Breast epithelium (tissue), 4 donors: ENCODE results near the gene C1orf159. TPM values are rescaled to one million over a fixed set of nuclear protein-coding genes. Genes with fewer than 3 reads are reported as not detected.
A peak's percentile ranks its signal among the peaks of the same experiment; 100 is the strongest.

Experiments used
- DNase-seq, 2 donors: peaks; one replicate each; pipeline ENCODE4 v3.0.0-alpha.2; 2019; ENCODE audit warnings: low spot score in 2 of 2
- H3K27ac ChIP-seq, 2 donors: fragments of 200-600 bp; sonication (generic) in 1 of 2; one replicate each; pipeline ENCODE4 v1.5.1; 2016 to 2019; ENCODE audit warnings: mild to moderate bottlenecking in 1 of 2
- H3K27me3 ChIP-seq, 2 donors: fragments of 200-600 bp; sonication (generic) in 1 of 2; one replicate each; pipeline versions ENCODE4 v1.5.1 to v1.6.0; 2017 to 2019; ENCODE audit warnings: control low read depth in 1 of 2, mild to moderate bottlenecking in 1 of 2
- H3K36me3 ChIP-seq: fragments of 200-600 bp; one replicate; pipeline ENCODE4 v1.5.1; 2019
- H3K4me1 ChIP-seq, 2 donors: fragments of 200-600 bp; sonication (generic); one replicate each; pipeline ENCODE4 v1.5.1; 2016 to 2019; ENCODE audit warnings: control low read depth in 1 of 2
- H3K4me3 ChIP-seq, 3 donors: fragments of 200-600 bp; sonication (generic); 1 replicate in 2 of 3; 2 replicates in 1 of 3; pipeline ENCODE4 v1.5.1; 2016 to 2019; ENCODE audit warnings: mild to moderate bottlenecking in 3 of 3, moderate library complexity in 2 of 3
- H3K9me3 ChIP-seq, 2 donors: fragments of 200-600 bp; sonication (generic) in 1 of 2; one replicate each; pipeline ENCODE4 v1.5.1; 2016 to 2019; ENCODE audit warnings: control low read depth in 1 of 2
- CTCF ChIP-seq, 3 donors: fragments of 450-650 bp; IDR thresholded peaks; one replicate each; pipeline ENCODE4 v1.5.1; 2016 to 2017; ENCODE audit warnings: antibody characterized with exemption in 3 of 3, mild to moderate bottlenecking in 3 of 3, moderate library complexity in 3 of 3
- POLR2A ChIP-seq: fragments of 450-650 bp; IDR thresholded peaks from one replicate; pipeline ENCODE4 v1.6.1; 2016; ENCODE audit warnings: antibody characterized with exemption, mild to moderate bottlenecking, moderate library complexity
- POLR2AphosphoS5 ChIP-seq, 3 donors: sonication (generic); formaldehyde crosslinking; IDR thresholded peaks; one replicate each; pipeline ENCODE4 v1.6.1; 2017; ENCODE audit warnings: antibody characterized with exemption in 3 of 3
- intact Hi-C: fragments of 100-400 bp; cut with DNase I; formaldehyde crosslinking; loops from one replicate; pipeline ENCODE4 v1.15.1; 2023; ENCODE audit warnings: low total_unique reads
- total RNA-seq, 3 donors: library from RNA; depleted of rRNA; stranded (reverse); fragments of >200 nt; gene quantifications; one replicate each; pipeline ENCODE4 v1.1.0, GENCODE V29; 2016

The C1orf159 gene
- total RNA-seq, 3 donors from 2014 or later: 6.9 to 24.0 (median 12.5) TPM

GRCh38 chr1:1118011-1118875 is 2.4 kb upstream of the C1orf159 start:
- Histone ChIP-seq H3K36me3 (no peaks in the 10 kb centered on the region), H3K9me3 (peaks cover 5 to 6% of the 10 kb centered on the region in 2 donors), H3K4me3 (no peak overlapping the region), H3K4me1 (peaks cover 2 to 11% of the 10 kb centered on the region in 2 donors), H3K27ac (no peak overlapping the region), H3K27me3 (no peaks in the 10 kb centered on the region)
- DNase-seq: peak in 1 of 2 donors; percentile 54
- TF ChIP-seq CTCF (IDR thresholded peaks at IDR 0.05): no peak
- TF ChIP-seq POLR2AphosphoS5 (IDR thresholded peaks at IDR 0.05): no peak
- intact Hi-C loops: no loop called here

- H3K27me3 ChIP-seq: no peaks in the 10 kb centered on the region
- TF ChIP-seq POLR2AphosphoS5 (IDR thresholded peaks at IDR 0.05) (no peak), POLR2A (no peak), CTCF (IDR thresholded peaks at IDR 0.05) (no peak)
- peaks cover 2 to 5% of the 10 kb centered on the region in 2 donors for H3K4me1 ChIP-seq
- no peak overlapping the region for H3K27ac ChIP-seq
- no peaks in the 10 kb centered on the region for H3K36me3 ChIP-seq
- intact Hi-C loops: no loop called here
- H3K9me3 ChIP-seq: peaks cover 8% of the 10 kb centered on the region in 2 donors
- peak in 1 of 2 donors; percentile 52 for DNase-seq
- no peak overlapping the region for H3K4me3 ChIP-seq
These were observed 1.6 kb upstream of the C1orf159 start for GRCh38 chr1:1117469-1117831.

- Histone ChIP-seq H3K36me3 (no peaks in the 10 kb centered on the region), H3K9me3 (peaks cover 8% of the 10 kb centered on the region in 2 donors), H3K4me3 (peak overlapping the region; percentile 76 to 99 (median 94)), H3K27me3 (no peaks in the 10 kb centered on the region), H3K4me1 (peaks cover under 1 to 2% of the 10 kb centered on the region in 2 donors), H3K27ac (peak overlapping the region; percentile 87 to 89)
- intact Hi-C loops: no loop called here
- no peak for TF ChIP-seq POLR2A
- TF ChIP-seq POLR2AphosphoS5 (IDR thresholded peaks at IDR 0.05): no peak
- no peak for TF ChIP-seq CTCF (IDR thresholded peaks at IDR 0.05)
- peak in 1 of 2 donors; percentile 52 for DNase-seq
These were observed 996 bp upstream of the C1orf159 start for GRCh38 chr1:1116701-1117468.

GRCh38 chr1:1115136-1115785 is 628 bp downstream of the C1orf159 start:
- DNase-seq: peak in 1 of 2 donors; percentile 45
- H3K27me3 ChIP-seq: no peaks in the 10 kb centered on the region
- peak overlapping the region; percentile 87 to 89 for H3K27ac ChIP-seq

More at GRCh38 chr1:1115136-1115785, 628 bp downstream of the C1orf159 start:
- intact Hi-C loops: no loop called here
- Histone ChIP-seq H3K9me3 (peaks cover 8% of the 10 kb centered on the region in 2 donors), H3K4me1 (peaks cover 0 to 2% of the 10 kb centered on the region in 2 donors), H3K4me3 (peak overlapping the region; percentile 76 to 99 (median 94)), H3K36me3 (no peaks in the 10 kb centered on the region)
- no peak for TF ChIP-seq POLR2AphosphoS5 (IDR thresholded peaks at IDR 0.05)
- TF ChIP-seq CTCF (IDR thresholded peaks at IDR 0.05): no peak
- no peak for TF ChIP-seq POLR2A
